WTC11 (cell line): ENCODE results near the gene PROM2.

Source experiments
- E2F1 ChIP-seq: sonication (generic); formaldehyde crosslinking; IDR thresholded peaks from 2 replicates; pipeline ENCODE4 v1.8.0; 2022; ENCODE audit warnings: mild to moderate bottlenecking, missing genetic modification reagents
- ZNF121 ChIP-seq: sonication (generic); formaldehyde crosslinking; IDR thresholded peaks from 2 replicates; pipeline ENCODE4 v1.8.0; 2023; ENCODE audit warnings: missing genetic modification reagents
- TF ChIP-seq, protein P1 (sequence below): fragments of 200-600 bp; IDR thresholded peaks from 2 replicates; pipeline ENCODE4 v1.8.0; 2022; ENCODE audit warnings: antibody characterized with exemption
- TF ChIP-seq, protein P2 (sequence below): sonication (generic); formaldehyde crosslinking; IDR thresholded peaks from 2 replicates; pipeline ENCODE4 v1.8.1; 2022; ENCODE audit warnings: low read depth, mild to moderate bottlenecking, moderate library complexity, missing genetic modification reagents, borderline replicate concordance

GRCh38 chr2:95274291-95275150 lies at the start of gene PROM2:
- no peak for TF ChIP-seq ZNF121 (CRISPR knock-in tag)
- TF ChIP-seq, protein P1, sequence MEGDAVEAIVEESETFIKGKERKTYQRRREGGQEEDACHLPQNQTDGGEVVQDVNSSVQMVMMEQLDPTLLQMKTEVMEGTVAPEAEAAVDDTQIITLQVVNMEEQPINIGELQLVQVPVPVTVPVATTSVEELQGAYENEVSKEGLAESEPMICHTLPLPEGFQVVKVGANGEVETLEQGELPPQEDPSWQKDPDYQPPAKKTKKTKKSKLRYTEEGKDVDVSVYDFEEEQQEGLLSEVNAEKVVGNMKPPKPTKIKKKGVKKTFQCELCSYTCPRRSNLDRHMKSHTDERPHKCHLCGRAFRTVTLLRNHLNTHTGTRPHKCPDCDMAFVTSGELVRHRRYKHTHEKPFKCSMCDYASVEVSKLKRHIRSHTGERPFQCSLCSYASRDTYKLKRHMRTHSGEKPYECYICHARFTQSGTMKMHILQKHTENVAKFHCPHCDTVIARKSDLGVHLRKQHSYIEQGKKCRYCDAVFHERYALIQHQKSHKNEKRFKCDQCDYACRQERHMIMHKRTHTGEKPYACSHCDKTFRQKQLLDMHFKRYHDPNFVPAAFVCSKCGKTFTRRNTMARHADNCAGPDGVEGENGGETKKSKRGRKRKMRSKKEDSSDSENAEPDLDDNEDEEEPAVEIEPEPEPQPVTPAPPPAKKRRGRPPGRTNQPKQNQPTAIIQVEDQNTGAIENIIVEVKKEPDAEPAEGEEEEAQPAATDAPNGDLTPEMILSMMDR = no peak
- TF ChIP-seq, protein P2, sequence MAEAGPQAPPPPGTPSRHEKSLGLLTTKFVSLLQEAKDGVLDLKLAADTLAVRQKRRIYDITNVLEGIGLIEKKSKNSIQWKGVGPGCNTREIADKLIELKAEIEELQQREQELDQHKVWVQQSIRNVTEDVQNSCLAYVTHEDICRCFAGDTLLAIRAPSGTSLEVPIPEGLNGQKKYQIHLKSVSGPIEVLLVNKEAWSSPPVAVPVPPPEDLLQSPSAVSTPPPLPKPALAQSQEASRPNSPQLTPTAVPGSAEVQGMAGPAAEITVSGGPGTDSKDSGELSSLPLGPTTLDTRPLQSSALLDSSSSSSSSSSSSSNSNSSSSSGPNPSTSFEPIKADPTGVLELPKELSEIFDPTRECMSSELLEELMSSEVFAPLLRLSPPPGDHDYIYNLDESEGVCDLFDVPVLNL (CRISPR knock-in tag) = no peak
- no peak for TF ChIP-seq E2F1 (CRISPR knock-in tag)
